Glomerular endothelial cell (primary cell): Measurements from ENCODE around the gene UBXN4. TPM values are rescaled to one million over a fixed set of nuclear protein-coding genes. Genes with fewer than 3 reads are reported as not detected.

Experiments
- total RNA-seq: library from RNA; depleted of rRNA; stranded (reverse); fragments of >200 nt; gene quantifications from 2 replicates; pipeline ENCODE4 v1.2.3, GENCODE V29; 2015

The UBXN4 gene
- total RNA-seq, 1 donor from 2014 or later = 72.0 TPM

Other genes starting within 250 kb of the UBXN4 start
- gene ZRANB3, start 210.6 kb upstream of the UBXN4 start, total RNA-seq = 1.9 and 2.2 TPM in 2 replicates
- 16.9 and 33.9 TPM in 2 replicates for gene R3HDM1, start 210.4 kb upstream of the UBXN4 start, total RNA-seq
- gene LCT, start 95.3 kb downstream of the UBXN4 start, total RNA-seq = under 0.01 TPM in 1 of 2 replicates, not detected in the other
- 8.3 and 22.5 TPM in 2 replicates for gene MCM6, start 134.6 kb downstream of the UBXN4 start, total RNA-seq
- gene DARS1, start 243.8 kb downstream of the UBXN4 start, total RNA-seq = 40.1 and 49.6 TPM in 2 replicates